OCI-LY7 (cell line): ENCODE results near the gene DCAF15.

Experiments used
- EZH2phosphoT487 ChIP-seq: fragments of 200-600 bp; sonication (generic); IDR thresholded peaks from 2 replicates; pipeline ENCODE4 v1.6.1; 2018; ENCODE audit warnings: low read depth, borderline replicate concordance, mild to moderate bottlenecking, mixed run types, antibody characterized with exemption, low read length, moderate library complexity, mixed read lengths
- TF ChIP-seq, protein P1 (sequence below): fragments of 200-600 bp; sonication (generic); conservative IDR thresholded peaks from 2 replicates; pipeline ENCODE4 v1.5.1; 2014; ENCODE audit warnings: mild to moderate bottlenecking, antibody characterized with exemption, low read length, moderate library complexity, mixed read lengths

- TF ChIP-seq, protein P1, sequence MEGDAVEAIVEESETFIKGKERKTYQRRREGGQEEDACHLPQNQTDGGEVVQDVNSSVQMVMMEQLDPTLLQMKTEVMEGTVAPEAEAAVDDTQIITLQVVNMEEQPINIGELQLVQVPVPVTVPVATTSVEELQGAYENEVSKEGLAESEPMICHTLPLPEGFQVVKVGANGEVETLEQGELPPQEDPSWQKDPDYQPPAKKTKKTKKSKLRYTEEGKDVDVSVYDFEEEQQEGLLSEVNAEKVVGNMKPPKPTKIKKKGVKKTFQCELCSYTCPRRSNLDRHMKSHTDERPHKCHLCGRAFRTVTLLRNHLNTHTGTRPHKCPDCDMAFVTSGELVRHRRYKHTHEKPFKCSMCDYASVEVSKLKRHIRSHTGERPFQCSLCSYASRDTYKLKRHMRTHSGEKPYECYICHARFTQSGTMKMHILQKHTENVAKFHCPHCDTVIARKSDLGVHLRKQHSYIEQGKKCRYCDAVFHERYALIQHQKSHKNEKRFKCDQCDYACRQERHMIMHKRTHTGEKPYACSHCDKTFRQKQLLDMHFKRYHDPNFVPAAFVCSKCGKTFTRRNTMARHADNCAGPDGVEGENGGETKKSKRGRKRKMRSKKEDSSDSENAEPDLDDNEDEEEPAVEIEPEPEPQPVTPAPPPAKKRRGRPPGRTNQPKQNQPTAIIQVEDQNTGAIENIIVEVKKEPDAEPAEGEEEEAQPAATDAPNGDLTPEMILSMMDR = no peak
- no peak for TF ChIP-seq EZH2phosphoT487
Measured at GRCh38 chr19:13961826-13962698, 9.8 kb downstream of the DCAF15 start.
